H1 (cell line): ENCODE results near the gene GMPPA. TPM values are rescaled to one million over a fixed set of nuclear protein-coding genes. Genes with fewer than 3 reads are reported as not detected.

ENCODE experiments used
- BCL11A ChIP-seq, 2 experiments: IDR thresholded peaks; one replicate each; pipeline ENCODE4 v1.6.1; 2011; ENCODE audit warnings: low read depth in 2 of 2, low read length in 2 of 2, mild to moderate bottlenecking in 2 of 2
- CREB1 ChIP-seq: IDR thresholded peaks from 2 replicates; pipeline ENCODE4 v1.6.1; 2012; ENCODE audit warnings: inconsistent platforms
- FOSL1 ChIP-seq: IDR thresholded peaks from 2 replicates; pipeline ENCODE4 v1.6.1; 2011; ENCODE audit warnings: mild to moderate bottlenecking, low read depth, low read length, moderate library complexity; ENCODE audit not compliant: insufficient read depth
- HDAC6 ChIP-seq: IDR thresholded peaks from one replicate; pipeline ENCODE4 v1.7.1; 2012; ENCODE audit warnings: low read depth, mild to moderate bottlenecking, inconsistent platforms, low read length, moderate library complexity
- JUN ChIP-seq: IDR thresholded peaks from 2 replicates; pipeline ENCODE4 v1.6.1; 2011; ENCODE audit warnings: low read depth, mild to moderate bottlenecking, improper control_type of control experiment, low read length
- JUND ChIP-seq: IDR thresholded peaks from 2 replicates; pipeline ENCODE4 v1.6.1; 2011; ENCODE audit warnings: mild to moderate bottlenecking, improper control_type of control experiment, low read length
- MAFK ChIP-seq: IDR thresholded peaks from 2 replicates; pipeline ENCODE4 v1.6.1; 2012; ENCODE audit warnings: low read depth, mild to moderate bottlenecking, improper control_type of control experiment, low read length
- NANOG ChIP-seq: IDR thresholded peaks from 2 replicates; pipeline ENCODE4 v1.6.1; 2011; ENCODE audit warnings: low read length, low read depth, mild to moderate bottlenecking, inconsistent platforms; ENCODE audit not compliant: insufficient read depth, poor library complexity, severe bottlenecking
- POLR2AphosphoS5 ChIP-seq: IDR thresholded peaks from 2 replicates; pipeline ENCODE4 v1.6.1; 2011; ENCODE audit warnings: low read depth, low read length
- SAP30 ChIP-seq: fragments of 300-600 bp; sonication (generic); IDR thresholded peaks from 2 replicates; pipeline ENCODE4 v1.7.1; 2012; ENCODE audit warnings: low read length, moderate library complexity, mild to moderate bottlenecking, inconsistent platforms; ENCODE audit not compliant: insufficient read depth, insufficient replicate concordance
- SIN3A ChIP-seq, 2 experiments: IDR thresholded peaks in 1 of 2; conservative IDR thresholded peaks in 1 of 2; 2 replicates each; pipeline ENCODE4 v1.6.1; 2011 to 2012; ENCODE audit warnings: low read length in 2 of 2, improper control_type of control experiment in 1 of 2, low read depth in 1 of 2, mild to moderate bottlenecking in 1 of 2
- SIRT6 ChIP-seq: IDR thresholded peaks from one replicate; pipeline ENCODE4 v1.7.1; 2012; ENCODE audit warnings: low read length, inconsistent platforms
- SP2 ChIP-seq: IDR thresholded peaks from 2 replicates; pipeline ENCODE4 v1.6.1; 2012; ENCODE audit warnings: mild to moderate bottlenecking, low read length, inconsistent platforms
- TAF7 ChIP-seq: optimal IDR thresholded peaks from 2 replicates; pipeline ENCODE3; 2011; ENCODE audit warnings: low read depth, mild to moderate bottlenecking, inconsistent platforms, low read length, moderate library complexity, borderline replicate concordance
- TBP ChIP-seq: IDR thresholded peaks from 2 replicates; pipeline ENCODE4 v1.6.1; 2011; ENCODE audit warnings: low read depth, low read length, improper control_type of control experiment
- TEAD4 ChIP-seq: IDR thresholded peaks from 2 replicates; pipeline ENCODE4 v1.6.1; 2012; ENCODE audit warnings: low read depth, low read length, inconsistent platforms, mixed read lengths
- polyA plus RNA-seq, 7 experiments: library from polyadenylated mRNA; depleted of rRNA in 3 of 7; stranded (reverse) in 5 of 7; unstranded in 2 of 7; fragments of >200 nt in 5 of 7; fragments of 200-250 nt in 2 of 7; gene quantifications; 1 replicate in 5 of 7; 2 replicates in 1 of 7; 4 replicates in 1 of 7; pipeline versions ENCODE4 v1.2.1 to v1.2.3, GENCODE V29; 2011 to 2013; ENCODE audit warnings: missing spikeins in 2 of 7, mixed read lengths in 2 of 7
- total RNA-seq: library from RNA; stranded (reverse); fragmentation: NEBNext Ultra II Directional; extraction: Animal tissue kit (Norgen Biotek cat#: 25700); gene quantifications from 2 replicates; pipeline ENCODE4 v1.2.1, GENCODE V29; 2021
- TF ChIP-seq, protein P1 (sequence below): IDR thresholded peaks from 2 replicates; pipeline ENCODE4 v1.6.1; 2012; ENCODE audit warnings: inconsistent platforms
- TF ChIP-seq, protein P2 (sequence below): IDR thresholded peaks from 2 replicates; pipeline ENCODE4 v1.6.1; 2012; ENCODE audit warnings: inconsistent platforms

Gene GMPPA
- total and polyA plus RNA-seq, 2 of the 8 experiments (the other 6 are each of a cell fraction or from before 2014, with no cell fraction given) = 34.3 to 98.8 TPM

DNA sequence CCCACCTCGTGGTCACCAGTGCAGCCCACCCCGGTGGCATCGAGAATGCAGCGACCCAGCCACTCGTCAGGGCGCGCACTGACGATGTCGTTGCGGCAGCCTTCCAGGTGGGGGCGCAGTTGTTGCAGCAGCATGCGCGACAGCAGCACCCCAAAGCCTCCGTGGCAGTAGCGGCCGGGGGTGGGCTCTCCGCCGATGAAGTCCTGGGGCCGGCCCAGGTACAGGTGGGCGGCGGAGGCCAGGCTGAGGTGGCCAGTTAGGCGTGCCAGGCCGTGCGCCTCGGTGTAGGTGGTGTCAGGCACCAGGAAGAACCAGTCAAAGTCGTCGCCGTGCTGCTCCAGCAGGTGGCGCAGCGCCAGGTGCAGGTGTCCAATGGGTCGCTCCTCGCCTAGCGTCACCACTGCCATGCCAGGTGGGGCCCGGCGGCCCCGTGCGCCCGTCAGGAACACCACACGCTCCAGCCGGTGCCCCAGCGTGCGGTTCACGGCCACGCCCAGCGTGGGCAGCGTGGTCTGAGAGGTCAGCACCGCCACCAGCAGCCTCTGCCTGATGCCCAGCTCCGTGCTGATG, 43.0 kb downstream of the GMPPA start (continued):
- TF ChIP-seq HDAC6 = no peak
- TF ChIP-seq FOSL1 = 0 out of 2 replicates have a peak, but pooled peaks have one; percentile 0
- TF ChIP-seq TEAD4 = no peak
- TF ChIP-seq, protein P1, sequence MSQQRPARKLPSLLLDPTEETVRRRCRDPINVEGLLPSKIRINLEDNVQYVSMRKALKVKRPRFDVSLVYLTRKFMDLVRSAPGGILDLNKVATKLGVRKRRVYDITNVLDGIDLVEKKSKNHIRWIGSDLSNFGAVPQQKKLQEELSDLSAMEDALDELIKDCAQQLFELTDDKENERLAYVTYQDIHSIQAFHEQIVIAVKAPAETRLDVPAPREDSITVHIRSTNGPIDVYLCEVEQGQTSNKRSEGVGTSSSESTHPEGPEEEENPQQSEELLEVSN = peak; percentile 57
- TF ChIP-seq, protein P2, sequence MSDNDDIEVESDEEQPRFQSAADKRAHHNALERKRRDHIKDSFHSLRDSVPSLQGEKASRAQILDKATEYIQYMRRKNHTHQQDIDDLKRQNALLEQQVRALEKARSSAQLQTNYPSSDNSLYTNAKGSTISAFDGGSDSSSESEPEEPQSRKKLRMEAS = peak; percentile 93
- TF ChIP-seq POLR2AphosphoS5 = peak; percentile 44; the same call in 1 of the 2 replicates
- TF ChIP-seq TAF7 = peak; percentile 88
- no peak for TF ChIP-seq SIRT6
- no peak for TF ChIP-seq NANOG
- TF ChIP-seq SAP30 = no peak
- TF ChIP-seq CREB1 = peak; percentile 96
- TF ChIP-seq MAFK = no peak
- TF ChIP-seq JUND = no peak
- TF ChIP-seq SIN3A (conservative IDR thresholded peaks at IDR 0.05 in 1 of 2, IDR thresholded peaks at IDR 0.05 in 1 of 2; ENCODE audit: low read depth in 1 of 2, low read length in 2 of 2) = peak in 1 of 2 experiments; percentile 86; a peak in 2 of 4 replicates
- peak; percentile 74; the same call in 1 of the 2 replicates for TF ChIP-seq TBP
- no peak for TF ChIP-seq BCL11A (IDR thresholded peaks at IDR 0.05; ENCODE audit: low read depth in 2 of 2, low read length in 2 of 2)
- TF ChIP-seq JUN = no peak
- TF ChIP-seq SP2 = no peak
- TF ChIP-seq, all 59 proteins: peak for 20
